Activated B cell treated with CpG ODN at 0.5 μM for 24 hours (primary cell): ENCODE results near the gene KCNK3. TPM values are rescaled to one million over a fixed set of nuclear protein-coding genes. Genes with fewer than 3 reads are reported as not detected.

Experiments used
- ATAC-seq: fragments of 200-7000 bp; cut with Tn5 transposase; one replicate; pipeline ENCODE4 v1.10.0; 2021; ENCODE audit warnings: low read depth, mild to moderate bottlenecking, moderate library complexity
- CTCF ChIA-PET: fragments of 350-600 bp; sonication (Branson Sonifier 250); formaldehyde crosslinking; loops from one replicate; lab custom pipeline; 2021; ENCODE audit warnings: antibody characterized with exemption; lab: Charles Lee
- POLR2A ChIA-PET: fragments of 350-600 bp; sonication (Branson Sonifier 250); formaldehyde crosslinking; loops from one replicate; lab custom pipeline; 2021; ENCODE audit warnings: antibody characterized with exemption; lab: Charles Lee
- DNase-seq: peaks from one replicate; pipeline ENCODE4 v3.0.0; 2022
- H3K27ac Mint-ChIP-seq: one replicate; pipeline ENCODE4 v1.8.0; 2020; ENCODE audit warnings: mixed read lengths
- H3K27me3 Mint-ChIP-seq: one replicate; pipeline ENCODE4 v1.8.0; 2021; ENCODE audit warnings: mixed read lengths
- H3K36me3 Mint-ChIP-seq: one replicate; pipeline ENCODE4 v1.8.0; 2021; ENCODE audit warnings: low read depth, mixed read lengths
- H3K4me1 Mint-ChIP-seq: one replicate; pipeline ENCODE4 v1.8.0; 2021; ENCODE audit warnings: mixed read lengths
- H3K4me3 Mint-ChIP-seq: one replicate; pipeline ENCODE4 v1.8.0; 2020; ENCODE audit warnings: mild to moderate bottlenecking, mixed read lengths
- H3K9me3 Mint-ChIP-seq: one replicate; pipeline ENCODE4 v1.8.0; 2020; ENCODE audit warnings: mixed read lengths
- CTCF ChIP-seq: fragments of 200-600 bp; IDR thresholded peaks from one replicate; pipeline ENCODE4 v1.8.0; 2022; ENCODE audit warnings: antibody characterized with exemption, mild to moderate bottlenecking
- intact Hi-C: fragments of 100-400 bp; cut with micrococcal nuclease; formaldehyde crosslinking; loops from one replicate; pipeline ENCODE4 v1.15.1; 2024
- total RNA-seq: library from RNA; stranded (reverse); gene quantifications from 2 replicates; pipeline ENCODE4 v1.2.3, GENCODE V29; 2022

KCNK3 gene
- total RNA-seq, 1 donor from 2014 or later, result not detected

GRCh38 chr2:26718949-26719686, 26.6 kb downstream of the KCNK3 start:
- no peak overlapping the region for H3K27ac Mint-ChIP-seq
- ChIA-PET POLR2A (no interaction called here), CTCF (no interaction called here)
- H3K9me3 Mint-ChIP-seq, result no peaks in the 10 kb centered on the region
- no peak overlapping the region for H3K4me3 Mint-ChIP-seq
- DNase-seq (no peak), ATAC-seq (no peak)
- H3K36me3 Mint-ChIP-seq, result no peaks in the 10 kb centered on the region
- no peaks in the 10 kb centered on the region for H3K4me1 Mint-ChIP-seq
- intact Hi-C loops, result no loop called here
- H3K27me3 Mint-ChIP-seq, result no peaks in the 10 kb centered on the region
- TF ChIP-seq CTCF, result no peak

- Mint-ChIP-seq H3K27me3 (peaks cover 7% of the 10 kb centered on the region), H3K4me3 (no peak overlapping the region), H3K27ac (no peak overlapping the region), H3K9me3 (no peaks in the 10 kb centered on the region), H3K4me1 (no peaks in the 10 kb centered on the region), H3K36me3 (no peaks in the 10 kb centered on the region)
- intact Hi-C loops, result no loop called here
- TF ChIP-seq CTCF, result no peak
- no peak for DNase-seq
- no peak for ATAC-seq
- CTCF ChIA-PET, result no interaction called here
- POLR2A ChIA-PET, result no interaction called here
Measured at GRCh38 chr2:26720322-26721114, 28.0 kb downstream of the KCNK3 start.

GRCh38 chr2:26721115-26722032, 28.9 kb downstream of the KCNK3 start:
- TF ChIP-seq CTCF, result no peak
- DNase-seq, result no peak
- ATAC-seq, result no peak
- Mint-ChIP-seq H3K4me1 (no peaks in the 10 kb centered on the region), H3K4me3 (no peak overlapping the region), H3K27ac (no peak overlapping the region), H3K9me3 (no peaks in the 10 kb centered on the region), H3K36me3 (no peaks in the 10 kb centered on the region), H3K27me3 (peaks cover 7% of the 10 kb centered on the region)
- ChIA-PET POLR2A (no interaction called here), CTCF (no interaction called here)
- intact Hi-C loops, result no loop called here

GRCh38 chr2:26722328-26722727, 29.8 kb downstream of the KCNK3 start:
- no peaks in the 10 kb centered on the region for H3K9me3 Mint-ChIP-seq
- CTCF ChIA-PET, result no interaction called here

More at GRCh38 chr2:26722328-26722727, 29.8 kb downstream of the KCNK3 start:
- DNase-seq (no peak), ATAC-seq (no peak)
- H3K4me3 Mint-ChIP-seq, result no peak overlapping the region
- H3K36me3 Mint-ChIP-seq, result no peaks in the 10 kb centered on the region
- no peak for TF ChIP-seq CTCF
- intact Hi-C loops, result no loop called here
- H3K27me3 Mint-ChIP-seq, result peaks cover 11% of the 10 kb centered on the region
- no peaks in the 10 kb centered on the region for H3K4me1 Mint-ChIP-seq
- POLR2A ChIA-PET, result no interaction called here
- H3K27ac Mint-ChIP-seq, result no peak overlapping the region
